ENCODE data around the gene CYTL1. TPM values are rescaled to one million over a fixed set of nuclear protein-coding genes. Genes with fewer than 3 reads are reported as not detected.

Gene CYTL1
- total RNA-seq, 1 donor from 2014 or later, result 46.0 TPM

DNA sequence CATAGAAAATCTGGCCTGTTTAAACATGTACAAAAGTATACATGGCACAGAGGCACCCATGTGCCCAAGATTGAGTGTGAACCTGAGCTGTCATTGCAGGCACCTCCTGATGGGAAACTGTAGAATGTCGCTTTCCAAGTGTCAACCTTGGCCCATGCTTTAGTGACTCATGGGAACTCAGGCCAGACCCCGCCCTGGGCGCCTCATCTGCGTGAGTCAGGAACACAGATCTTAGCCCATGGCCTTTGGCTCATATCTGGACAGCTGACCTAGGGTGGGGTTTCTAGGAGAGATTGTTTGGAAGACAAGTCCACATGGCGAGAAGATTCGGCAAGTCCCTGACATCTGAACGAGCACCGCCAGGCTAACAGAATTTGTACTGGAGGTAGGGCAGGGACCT, 50.0 kb downstream of the CYTL1 start:
- no peak for DNase-seq (ENCODE audit: low read depth in 2 of 2)

GRCh38 chr4:4968161-4968725, 51.0 kb downstream of the CYTL1 start:
- no peak for DNase-seq (ENCODE audit: low read depth in 2 of 2)

Other genes with a start within 250 kb of the CYTL1 start
- gene MSX1, start 159.8 kb downstream of the CYTL1 start, total RNA-seq, result 2.1 and 2.3 TPM in 2 replicates
- 22.5 and 23.1 TPM in 2 replicates for gene STK32B, start 32.0 kb upstream of the CYTL1 start, total RNA-seq